Measurements from ENCODE around the gene CAMK1. TPM values are rescaled to one million over a fixed set of nuclear protein-coding genes. Genes with fewer than 3 reads are reported as not detected.

Gene CAMK1
- total and polyA plus RNA-seq, 4 donors = 13.8 to 20.1 (median 16.7) TPM

- H3K9me3 ChIP-seq (ENCODE audit: control insufficient read depth in 4 of 4, low read length in 3 of 4) = no peaks in the 10 kb centered on the region
- H3K4me1 ChIP-seq (ENCODE audit: control insufficient read depth in 4 of 4, insufficient read depth in 4 of 4, low read length in 3 of 4) = no peaks in the 10 kb centered on the region
- H3K27me3 ChIP-seq (ENCODE audit: control insufficient read depth in 4 of 4, insufficient read depth in 4 of 4, low read length in 3 of 4) = no peaks in the 10 kb centered on the region
- H3K36me3 ChIP-seq (ENCODE audit: control insufficient read depth in 4 of 4, insufficient read depth in 3 of 4, low read depth in 1 of 4, low read length in 3 of 4) = no peaks in the 10 kb centered on the region
- H3K9ac ChIP-seq (ENCODE audit: low read depth in 1 of 2, low read length in 2 of 2) = no peak overlapping the region
- WGBS = 82% methylated on average over 1 of the region's 1 CpG
- no peak for DNase-seq (ENCODE audit: low spot score)
- H3K27ac ChIP-seq (ENCODE audit: low read depth in 1 of 2, low read length in 2 of 2) = no peak overlapping the region
- TF ChIP-seq RXRA (IDR thresholded peaks at IDR 0.05) (no peak), YY1 (IDR thresholded peaks at IDR 0.05) (no peak), ZBTB33 (IDR thresholded peaks at IDR 0.05) (no peak), SP1 (IDR thresholded peaks at IDR 0.05) (no peak), NR2F2 (IDR thresholded peaks at IDR 0.05) (no peak), FOXA2 (IDR thresholded peaks at IDR 0.05) (no peak), ATF3 (IDR thresholded peaks at IDR 0.05) (no peak)
- no peak overlapping the region for H3K4me3 ChIP-seq (ENCODE audit: low read depth in 1 of 3, low read length in 3 of 3)
Observed at GRCh38 chr3:9717563-9717962, 52.2 kb downstream of the CAMK1 start.

- Histone ChIP-seq H3K27me3 (ENCODE audit: control insufficient read depth in 4 of 4, insufficient read depth in 4 of 4, low read length in 3 of 4) (no peaks in the 10 kb centered on the region), H3K9me3 (ENCODE audit: control insufficient read depth in 4 of 4, low read length in 3 of 4) (no peaks in the 10 kb centered on the region), H3K9ac (ENCODE audit: low read depth in 1 of 2, low read length in 2 of 2) (no peak overlapping the region), H3K36me3 (ENCODE audit: control insufficient read depth in 4 of 4, insufficient read depth in 3 of 4, low read depth in 1 of 4, low read length in 3 of 4) (no peaks in the 10 kb centered on the region), H3K27ac (ENCODE audit: low read depth in 1 of 2, low read length in 2 of 2) (no peak overlapping the region), H3K4me3 (ENCODE audit: low read depth in 1 of 3, low read length in 3 of 3) (no peak overlapping the region), H3K4me1 (ENCODE audit: control insufficient read depth in 4 of 4, insufficient read depth in 4 of 4, low read length in 3 of 4) (no peaks in the 10 kb centered on the region)
- TF ChIP-seq ATF3 (IDR thresholded peaks at IDR 0.05) = no peak
- no peak for TF ChIP-seq RAD21 (IDR thresholded peaks at IDR 0.05)
- no peak for TF ChIP-seq MAX (IDR thresholded peaks at IDR 0.05)
- no peak for TF ChIP-seq SP1 (IDR thresholded peaks at IDR 0.05)
- TF ChIP-seq REST (IDR thresholded peaks at IDR 0.05) = no peak
- TF ChIP-seq ZBTB33 (IDR thresholded peaks at IDR 0.05) = no peak
- TF ChIP-seq YY1 (IDR thresholded peaks at IDR 0.05) = no peak
- TF ChIP-seq CTCF (IDR thresholded peaks at IDR 0.05; ENCODE audit: low read depth, low read length, missing input control) = no peak
- TF ChIP-seq NR2F2 (IDR thresholded peaks at IDR 0.05) = no peak
- no peak for TF ChIP-seq RXRA (IDR thresholded peaks at IDR 0.05)
- no peak for TF ChIP-seq EGR1 (IDR thresholded peaks at IDR 0.05; ENCODE audit: low read depth in 2 of 2)
- no peak for TF ChIP-seq JUND (IDR thresholded peaks at IDR 0.05)
- TF ChIP-seq FOXA2 (IDR thresholded peaks at IDR 0.05) = no peak
- TF ChIP-seq HNF4A (conservative IDR thresholded peaks at IDR 0.05) = no peak
- TF ChIP-seq FOXA1 (IDR thresholded peaks at IDR 0.05) = no peak
- DNase-seq (ENCODE audit: low spot score) = no peak
- WGBS = 79% methylated on average over 5 of the region's 5 CpGs
Observed at GRCh38 chr3:9716801-9717555, 52.8 kb downstream of the CAMK1 start.

All from liver (tissue), 9 donors.